ENCODE results near the gene MSI2.

MSI2 gene

DNA sequence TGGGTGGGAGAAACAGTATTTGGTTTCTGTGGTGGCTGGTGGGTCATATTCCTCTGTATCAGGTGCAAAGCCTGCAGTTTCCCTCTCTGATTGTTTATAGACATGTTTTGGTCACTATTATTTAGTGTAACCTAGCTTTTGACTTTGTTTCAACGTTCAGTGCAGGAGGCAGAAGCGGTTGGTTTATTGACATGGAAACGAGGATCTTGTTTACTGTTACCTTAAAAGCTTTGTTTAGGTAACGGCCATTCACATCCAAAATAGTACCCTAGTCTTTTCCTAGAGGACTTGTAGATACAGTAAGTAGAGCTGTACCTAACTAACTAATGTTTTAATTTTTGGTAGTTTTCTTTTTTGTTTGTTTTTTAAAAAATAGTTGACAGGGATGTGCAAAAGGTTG, 3.5 kb downstream of the MSI2 start:
- TF ChIP-seq, protein P1, sequence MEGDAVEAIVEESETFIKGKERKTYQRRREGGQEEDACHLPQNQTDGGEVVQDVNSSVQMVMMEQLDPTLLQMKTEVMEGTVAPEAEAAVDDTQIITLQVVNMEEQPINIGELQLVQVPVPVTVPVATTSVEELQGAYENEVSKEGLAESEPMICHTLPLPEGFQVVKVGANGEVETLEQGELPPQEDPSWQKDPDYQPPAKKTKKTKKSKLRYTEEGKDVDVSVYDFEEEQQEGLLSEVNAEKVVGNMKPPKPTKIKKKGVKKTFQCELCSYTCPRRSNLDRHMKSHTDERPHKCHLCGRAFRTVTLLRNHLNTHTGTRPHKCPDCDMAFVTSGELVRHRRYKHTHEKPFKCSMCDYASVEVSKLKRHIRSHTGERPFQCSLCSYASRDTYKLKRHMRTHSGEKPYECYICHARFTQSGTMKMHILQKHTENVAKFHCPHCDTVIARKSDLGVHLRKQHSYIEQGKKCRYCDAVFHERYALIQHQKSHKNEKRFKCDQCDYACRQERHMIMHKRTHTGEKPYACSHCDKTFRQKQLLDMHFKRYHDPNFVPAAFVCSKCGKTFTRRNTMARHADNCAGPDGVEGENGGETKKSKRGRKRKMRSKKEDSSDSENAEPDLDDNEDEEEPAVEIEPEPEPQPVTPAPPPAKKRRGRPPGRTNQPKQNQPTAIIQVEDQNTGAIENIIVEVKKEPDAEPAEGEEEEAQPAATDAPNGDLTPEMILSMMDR (IDR thresholded peaks at IDR 0.05; ENCODE audit: low read depth, low read length) = no peak
- Histone ChIP-seq H3K36me3 (peaks cover 68% of the 10 kb centered on the region), H3K4me3 (ENCODE audit: low read depth, low read length) (no peak overlapping the region), H3K27me3 (ENCODE audit: insufficient read depth, low read depth, severe bottlenecking) (no peaks in the 10 kb centered on the region), H3K9me3 (ENCODE audit: severe bottlenecking) (no peaks in the 10 kb centered on the region), H3K27ac (no peak overlapping the region)
- no peak for DNase-seq

DNA sequence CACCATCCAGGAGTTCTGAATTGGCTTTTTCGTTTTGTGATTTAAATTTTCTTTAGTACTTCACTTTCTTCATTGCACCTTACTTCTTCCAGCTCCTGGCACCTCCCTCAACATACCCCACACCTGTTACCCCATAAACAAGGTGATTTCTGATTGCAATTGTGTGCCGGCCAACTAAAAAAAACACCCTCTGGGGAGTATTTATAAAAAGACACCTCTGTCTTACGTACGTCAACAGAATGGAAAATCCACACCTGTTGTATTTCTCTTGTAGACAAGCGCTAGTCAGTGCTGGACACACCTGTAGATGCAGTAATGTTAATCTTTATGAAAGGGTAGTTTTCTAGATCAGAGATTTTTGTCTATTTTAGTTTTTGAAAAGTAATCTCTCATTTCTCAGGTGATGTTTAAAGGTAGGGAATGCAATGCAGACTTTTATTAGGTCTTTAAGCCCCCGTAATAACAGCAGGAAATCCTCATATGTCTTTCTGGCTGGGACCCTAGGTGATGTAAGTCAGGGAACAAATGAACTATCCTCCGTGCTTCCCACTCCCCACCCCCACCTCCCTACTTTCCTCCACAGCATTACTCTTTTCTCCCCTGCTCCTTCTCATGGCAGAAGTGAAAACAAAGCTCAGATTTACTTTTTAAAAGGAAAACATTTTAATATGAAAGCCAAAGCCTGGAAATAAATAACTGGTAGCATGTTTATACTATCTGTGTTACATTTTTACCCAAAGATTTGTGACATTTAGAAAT, 4.2 kb downstream of the MSI2 start:
- Histone ChIP-seq H3K27ac (no peak overlapping the region), H3K27me3 (ENCODE audit: insufficient read depth, low read depth, severe bottlenecking) (no peaks in the 10 kb centered on the region), H3K36me3 (peaks cover 74% of the 10 kb centered on the region), H3K9me3 (ENCODE audit: severe bottlenecking) (no peaks in the 10 kb centered on the region), H3K4me3 (ENCODE audit: low read depth, low read length) (no peak overlapping the region)
- DNase-seq = no peak
- TF ChIP-seq, protein P1 (IDR thresholded peaks at IDR 0.05; ENCODE audit: low read depth, low read length) = no peak

DNA sequence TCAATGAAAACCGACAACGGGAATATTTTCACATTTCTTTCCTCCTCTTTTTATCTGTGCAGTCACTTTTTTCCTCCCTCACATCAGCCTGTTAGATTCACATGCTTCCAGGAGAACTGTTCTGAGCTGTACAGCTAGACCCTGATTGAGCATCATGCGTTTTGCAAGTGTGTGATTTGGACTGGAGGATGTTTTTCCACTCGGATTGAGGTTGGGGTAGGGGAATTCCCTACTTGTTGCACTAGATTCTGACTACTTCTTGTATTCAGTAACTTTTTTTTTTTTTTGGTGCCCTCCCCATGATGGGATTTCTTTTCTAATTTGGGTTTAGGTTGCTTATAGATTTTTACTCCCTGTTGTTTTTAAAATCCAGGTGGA, 4.8 kb downstream of the MSI2 start:
- Histone ChIP-seq H3K36me3 (peaks cover 80% of the 10 kb centered on the region), H3K4me3 (ENCODE audit: low read depth, low read length) (no peak overlapping the region), H3K9me3 (ENCODE audit: severe bottlenecking) (no peaks in the 10 kb centered on the region), H3K27me3 (ENCODE audit: insufficient read depth, low read depth, severe bottlenecking) (no peaks in the 10 kb centered on the region), H3K27ac (no peak overlapping the region)
- DNase-seq = no peak
- TF ChIP-seq, protein P1 (IDR thresholded peaks at IDR 0.05; ENCODE audit: low read depth, low read length) = no peak

DNA sequence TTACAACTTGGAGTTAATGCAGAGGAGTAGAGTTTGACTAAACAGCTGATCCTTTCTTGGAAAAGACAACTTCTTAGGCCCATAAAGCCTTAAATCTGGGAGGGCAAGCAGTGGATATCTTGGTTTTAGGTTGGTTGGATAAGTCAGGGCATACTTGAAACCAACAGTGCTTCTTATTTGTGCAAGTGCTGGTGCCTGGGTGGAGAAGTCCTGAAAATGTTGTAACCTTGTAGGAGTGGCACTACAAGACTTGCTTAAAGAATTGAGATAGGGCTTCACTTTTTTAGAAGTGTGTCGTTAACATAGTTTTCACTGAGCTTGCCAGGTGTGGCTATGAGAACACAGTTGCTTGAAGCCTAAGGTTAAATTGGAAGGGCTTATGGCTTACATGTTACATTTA, 6.2 kb downstream of the MSI2 start:
- no peak for DNase-seq
- Histone ChIP-seq H3K27ac (no peak overlapping the region), H3K4me3 (ENCODE audit: low read depth, low read length) (no peak overlapping the region), H3K36me3 (peaks cover 95% of the 10 kb centered on the region), H3K27me3 (ENCODE audit: insufficient read depth, low read depth, severe bottlenecking) (no peaks in the 10 kb centered on the region), H3K9me3 (ENCODE audit: severe bottlenecking) (no peaks in the 10 kb centered on the region)
- TF ChIP-seq, protein P1 (IDR thresholded peaks at IDR 0.05; ENCODE audit: low read depth, low read length) = no peak

DNA sequence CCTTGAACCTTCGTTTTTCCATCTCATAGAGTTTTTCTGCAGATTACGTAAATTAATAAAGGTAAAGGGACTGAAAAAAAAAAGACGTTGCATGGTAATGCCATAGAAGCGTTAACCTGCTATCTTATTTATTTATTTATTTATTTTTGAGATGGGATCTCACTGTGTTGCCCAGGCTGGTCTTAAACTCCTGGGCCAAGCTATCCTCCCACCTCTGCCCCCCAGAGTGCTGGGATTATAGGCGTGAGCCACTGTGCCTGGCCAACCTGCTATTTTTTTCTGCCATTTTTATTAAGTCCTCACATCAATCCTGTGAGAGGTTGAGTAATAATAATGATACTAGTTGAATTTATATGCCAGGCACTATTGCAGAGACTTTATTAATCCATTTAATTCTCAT, 7.9 kb downstream of the MSI2 start:
- peaks cover 100% of the 10 kb centered on the region for H3K36me3 ChIP-seq
- no peaks in the 10 kb centered on the region for H3K9me3 ChIP-seq (ENCODE audit: severe bottlenecking)
- TF ChIP-seq, protein P1 (IDR thresholded peaks at IDR 0.05; ENCODE audit: low read depth, low read length) = no peak

DNA sequence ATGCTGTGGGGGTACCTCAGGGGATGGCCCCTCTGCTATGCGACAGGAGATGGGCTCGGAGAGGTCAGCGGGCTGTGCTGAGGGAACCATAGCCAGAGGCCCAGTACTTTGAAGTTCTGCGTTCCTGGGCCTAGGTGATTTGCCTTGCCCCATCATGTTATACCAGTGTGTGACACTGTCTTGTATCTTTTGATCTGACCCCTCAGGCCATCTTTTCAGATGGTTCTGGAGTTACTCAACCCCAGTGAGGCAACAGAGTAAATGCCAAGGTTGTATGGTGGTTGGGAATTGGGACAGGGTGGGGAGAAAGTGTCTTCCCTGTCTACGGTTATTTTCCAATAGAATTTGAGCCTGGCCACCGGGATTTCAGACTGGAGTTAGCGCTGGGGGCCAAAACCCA, 8.5 kb downstream of the MSI2 start:
- DNase-seq = no peak
- Histone ChIP-seq H3K27me3 (ENCODE audit: insufficient read depth, low read depth, severe bottlenecking) (no peaks in the 10 kb centered on the region), H3K36me3 (peaks cover 100% of the 10 kb centered on the region), H3K27ac (no peak overlapping the region), H3K9me3 (ENCODE audit: severe bottlenecking) (no peaks in the 10 kb centered on the region), H3K4me3 (ENCODE audit: low read depth, low read length) (no peak overlapping the region)
- TF ChIP-seq, protein P1 (IDR thresholded peaks at IDR 0.05; ENCODE audit: low read depth, low read length) = no peak

More for the DNA sequence above, 7.9 kb downstream of the MSI2 start:
- Histone ChIP-seq H3K4me3 (ENCODE audit: low read depth, low read length) (no peak overlapping the region), H3K27ac (no peak overlapping the region), H3K27me3 (ENCODE audit: insufficient read depth, low read depth, severe bottlenecking) (no peaks in the 10 kb centered on the region)
- no peak for DNase-seq
